Right ventricle myocardium inferior (tissue), 1 donor: ENCODE data around the gene IL33. TPM values are rescaled to one million over a fixed set of nuclear protein-coding genes. Genes with fewer than 3 reads are reported as not detected.
A peak's percentile ranks its signal among the peaks of the same experiment; 100 is the strongest.

Experiments used
- ATAC-seq: fragments of 200-7000 bp; cut with Tn5 transposase; one replicate; pipeline ENCODE4 v1.9.1; 2020; ENCODE audit warnings: mild to moderate bottlenecking, moderate library complexity
- DNase-seq: peaks from one replicate; pipeline ENCODE4 v3.0.0; 2021; ENCODE audit errors: missing footprints
- intact Hi-C: fragments of 100-400 bp; cut with DNase I; formaldehyde crosslinking; loops from one replicate; pipeline ENCODE4 v1.11.0; 2022
- total RNA-seq: library from RNA; stranded (reverse); fragmentation: NEBNext Ultra II Directional; extraction: Animal tissue kit (Norgen Biotek cat#: 25700); gene quantifications from one replicate; pipeline ENCODE4 v1.2.1, GENCODE V29; 2021
- donor health status: DM: no; HTN: yes; CAD: no; lungs with severe emphysema.

The IL33 gene
- total RNA-seq, 1 donor from 2014 or later: 29.6 TPM

GRCh38 chr9:6268826-6269397 lies 53.3 kb downstream of the IL33 start:
- intact Hi-C loops: no loop called here
- no peak for ATAC-seq
- no peak for DNase-seq

- intact Hi-C loops: loop anchor here (10.0 kb wide), 1 partner anchor 46 kb away; no protein-coding TSS in a partner anchor
- DNase-seq (no peak), ATAC-seq (no peak)
Measured at GRCh38 chr9:6270896-6271295, 55.3 kb downstream of the IL33 start.

DNA sequence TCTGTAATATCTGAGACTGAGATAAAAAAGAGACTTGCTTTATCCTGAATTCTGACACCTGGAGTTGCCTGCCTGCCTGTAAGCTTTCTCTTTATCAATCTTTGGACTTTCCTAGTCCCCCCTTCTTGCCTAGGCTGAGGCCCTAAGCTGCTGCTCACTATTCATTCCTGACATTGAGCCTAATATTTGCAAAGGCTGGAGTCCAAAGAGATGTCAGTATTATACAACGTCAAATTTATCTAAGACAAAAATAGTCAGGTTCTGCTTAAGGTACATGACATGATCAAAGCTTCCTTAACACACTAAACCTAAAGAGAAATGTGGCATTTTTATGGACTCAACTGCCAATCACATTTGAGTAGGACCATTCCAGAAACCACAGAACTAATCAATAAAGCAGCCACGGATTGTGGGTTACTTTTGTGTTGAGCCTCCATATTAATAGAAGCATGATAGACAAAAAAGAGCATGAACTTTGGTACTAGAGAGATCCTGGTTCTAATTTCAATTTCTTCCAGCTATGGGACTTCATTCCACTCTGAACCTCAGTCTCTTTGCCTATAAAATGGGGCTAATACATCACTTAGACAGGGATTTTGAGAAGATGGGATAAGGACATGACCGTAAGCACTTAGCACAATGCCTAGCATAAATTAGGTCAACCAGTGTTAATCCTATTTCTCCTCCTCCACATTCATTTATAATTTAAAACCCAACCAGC lies 56.1 kb downstream of the IL33 start:
- DNase-seq (no peak), ATAC-seq (no peak)
- intact Hi-C loops: loop anchor here (10.0 kb wide), 1 partner anchor 47 kb away; no protein-coding TSS in a partner anchor

GRCh38 chr9:6272229-6272598 lies 56.6 kb downstream of the IL33 start:
- DNase-seq (no peak), ATAC-seq (peak; percentile 99)
- intact Hi-C loops: loop anchor here (10.0 kb wide), 1 partner anchor 47 kb away; no protein-coding TSS in a partner anchor

DNA sequence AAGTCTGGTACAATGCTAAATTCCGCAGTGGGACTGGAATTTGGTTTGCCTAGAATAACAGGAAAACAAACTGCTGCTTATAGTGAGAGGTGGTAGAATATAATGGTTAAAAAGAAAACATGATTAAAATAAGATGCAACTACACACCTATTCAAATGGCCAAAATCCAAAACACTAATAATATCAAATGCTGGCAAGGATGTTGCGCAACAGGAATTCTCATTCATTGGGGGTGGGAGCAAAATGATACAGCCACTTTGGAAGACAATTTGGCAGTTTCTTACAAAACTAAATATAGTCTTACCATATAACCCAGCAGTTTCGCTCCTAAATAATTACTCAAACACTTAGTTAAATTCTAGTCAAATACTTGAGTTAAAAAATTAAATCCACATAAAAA lies 61.8 kb downstream of the IL33 start:
- intact Hi-C loops: loop anchor here (10.0 kb wide), 1 partner anchor 53 kb away; no protein-coding TSS in a partner anchor
- ATAC-seq: no peak
- no peak for DNase-seq

GRCh38 chr9:6301858-6302257 lies 86.3 kb downstream of the IL33 start:
- intact Hi-C loops: no loop called here
- DNase-seq (no peak), ATAC-seq (no peak)

- intact Hi-C loops: no loop called here
- ATAC-seq (no peak), DNase-seq (no peak)
Measured at GRCh38 chr9:6302417-6302816, 86.8 kb downstream of the IL33 start.

GRCh38 chr9:6304232-6304631 lies 88.6 kb downstream of the IL33 start:
- ATAC-seq (no peak), DNase-seq (no peak)
- intact Hi-C loops: no loop called here

DNA sequence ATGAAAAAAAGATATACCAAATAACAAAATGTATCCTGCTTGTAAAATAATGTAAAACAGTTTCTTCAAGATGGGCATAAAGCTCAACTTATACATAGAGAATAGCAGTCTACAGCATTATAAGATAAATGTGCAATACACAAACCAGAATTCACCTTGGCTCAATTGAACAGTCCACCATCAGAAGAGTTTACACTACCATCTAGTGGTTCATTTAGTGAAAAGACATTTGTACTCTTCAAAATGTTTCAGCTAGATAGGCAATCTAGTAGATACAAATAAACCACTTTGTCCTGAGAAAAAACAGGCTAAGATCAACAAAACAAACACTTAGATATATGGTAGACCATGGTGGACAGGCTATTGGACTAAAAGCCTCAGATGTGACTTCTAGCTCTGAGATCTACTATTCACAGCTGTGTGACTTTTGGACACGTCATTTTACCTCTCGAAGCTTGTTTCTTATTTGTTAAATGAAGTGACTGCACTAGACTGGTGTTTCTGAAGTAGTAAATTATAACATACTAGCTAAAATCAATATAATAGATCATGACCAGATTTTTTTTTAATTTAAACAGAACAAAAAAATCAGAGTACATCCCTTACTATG lies 90.5 kb downstream of the IL33 start:
- DNase-seq (no peak), ATAC-seq (no peak)
- intact Hi-C loops: loop anchor here (1.0 to 5.0 kb wide), 3 partner anchors 108 to 419 kb away; no protein-coding TSS in a partner anchor

Other genes starting within 250 kb of the IL33 start
- 24.2 TPM for gene RANBP6, start 200.2 kb upstream of the IL33 start, total RNA-seq
- gene TPD52L3, start 112.6 kb downstream of the IL33 start, total RNA-seq: not detected
- 16.0 TPM for gene UHRF2, start 197.4 kb downstream of the IL33 start, total RNA-seq